OCI-LY1 (cell line): Measurements from ENCODE around the gene SUPT20HL2.

Source experiments
- H2AFZ ChIP-seq: fragments of 200-600 bp; sonication (generic), shearing (Covaris generic); 2 replicates; pipeline ENCODE4 v1.6.0; 2014; ENCODE audit warnings: antibody characterized with exemption, mild to moderate bottlenecking, low read length
- H3F3A ChIP-seq: fragments of 200-600 bp; sonication (generic), shearing (Covaris generic); 2 replicates; pipeline ENCODE4 v1.6.0; 2014; ENCODE audit warnings: mild to moderate bottlenecking, antibody characterized with exemption, low read length, moderate library complexity; ENCODE audit not compliant: insufficient read depth
- H3K27ac ChIP-seq: fragments of 200-600 bp; sonication (generic); 2 replicates; pipeline ENCODE4 v1.5.1; 2014; ENCODE audit warnings: low read length, mixed run types, mild to moderate bottlenecking, low read depth; ENCODE audit not compliant: poor library complexity, severe bottlenecking
- H3K27me3 ChIP-seq: fragments of 200-600 bp; sonication (generic); 2 replicates; pipeline ENCODE4 v1.6.0; 2014; ENCODE audit warnings: antibody characterized with exemption, mild to moderate bottlenecking, low read length, moderate library complexity; ENCODE audit not compliant: insufficient read depth
- H3K36me3 ChIP-seq: fragments of 200-600 bp; sonication (generic); 2 replicates; pipeline ENCODE4 v1.6.1; 2014; ENCODE audit warnings: mild to moderate bottlenecking, antibody characterized with exemption, low read length, moderate library complexity, mixed read lengths; ENCODE audit not compliant: insufficient read depth
- H3K4me1 ChIP-seq: fragments of 200-600 bp; sonication (generic); 2 replicates; pipeline ENCODE4 v1.5.1; 2014; ENCODE audit warnings: mild to moderate bottlenecking, low read length, moderate library complexity; ENCODE audit not compliant: insufficient read depth, severe bottlenecking
- H3K4me2 ChIP-seq: fragments of 200-600 bp; sonication (generic), shearing (Covaris generic); 2 replicates; pipeline ENCODE4 v1.6.1; 2014; ENCODE audit warnings: low read length
- H3K4me3 ChIP-seq: fragments of 200-600 bp; sonication (generic); 2 replicates; pipeline ENCODE4 v1.5.1; 2014; ENCODE audit warnings: low read length, low read depth, mild to moderate bottlenecking, mixed read lengths; ENCODE audit not compliant: poor library complexity, severe bottlenecking
- H3K79me2 ChIP-seq: fragments of 200-600 bp; shearing (Covaris generic); 2 replicates; pipeline ENCODE4 v1.6.1; 2016; ENCODE audit warnings: mixed run types, low read length, mixed read lengths; ENCODE audit not compliant: insufficient read depth
- H3K9ac ChIP-seq: fragments of 200-600 bp; sonication (generic), shearing (Covaris generic); 2 replicates; pipeline ENCODE4 v1.6.1; 2014; ENCODE audit warnings: mild to moderate bottlenecking, low read length, mixed read lengths
- H3K9me2 ChIP-seq: fragments of 200-600 bp; sonication (generic), shearing (Covaris generic); 2 replicates; pipeline ENCODE4 v1.6.1; 2014; ENCODE audit warnings: low read depth, mild to moderate bottlenecking, low read length, mixed read lengths
- H3K9me3 ChIP-seq: fragments of 200-600 bp; shearing (Covaris generic); 2 replicates; pipeline ENCODE4 v1.6.1; 2014; ENCODE audit warnings: low read length, mixed read lengths
- H4K20me1 ChIP-seq: fragments of 200-600 bp; sonication (generic), shearing (Covaris generic); 2 replicates; pipeline ENCODE4 v1.6.0; 2016; ENCODE audit warnings: mild to moderate bottlenecking, low read length; ENCODE audit not compliant: insufficient read depth
- EZH2 ChIP-seq: fragments of 200-600 bp; sonication (generic), shearing (Covaris generic); IDR thresholded peaks from 2 replicates; pipeline ENCODE4 v1.8.0; 2017; ENCODE audit warnings: borderline replicate concordance, mixed run types, mild to moderate bottlenecking, antibody characterized with exemption, low read length, moderate library complexity, mixed read lengths
- TF ChIP-seq, protein P1 (sequence below): fragments of 200-600 bp; sonication (generic), shearing (Covaris generic); IDR thresholded peaks from 2 replicates; pipeline ENCODE4 v1.5.1; 2017; ENCODE audit warnings: mild to moderate bottlenecking, antibody characterized with exemption, low read length, moderate library complexity, mixed read lengths

SUPT20HL2 gene

DNA sequence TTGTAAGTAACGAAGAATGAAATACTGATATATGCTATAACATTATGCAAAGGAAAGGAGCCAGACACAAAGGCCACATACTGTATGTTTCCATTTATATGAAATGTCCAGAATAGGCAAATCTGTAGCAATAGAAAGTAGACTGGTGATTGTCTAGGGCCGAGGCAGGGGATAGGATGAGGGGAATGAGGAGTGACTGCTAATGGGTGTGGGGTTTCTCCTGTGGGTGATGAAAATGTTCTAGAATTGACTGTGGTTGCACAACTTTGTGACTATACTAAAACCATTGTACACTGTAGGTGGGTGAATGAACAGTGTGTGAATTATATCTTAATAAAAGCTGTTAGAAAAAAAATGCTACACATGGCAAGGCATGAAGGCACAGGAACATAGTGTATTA is 26.6 kb upstream of the SUPT20HL2 start:
- Histone ChIP-seq H3K9ac (no peak overlapping the region), H4K20me1 (no peaks in the 10 kb centered on the region), H3K79me2 (no peaks in the 10 kb centered on the region), H3K4me1 (no peaks in the 10 kb centered on the region), H3K27ac (no peak overlapping the region), H3K4me3 (no peak overlapping the region), H3K4me2 (no peak overlapping the region), H3K9me2 (no peaks in the 10 kb centered on the region), H3K36me3 (no peaks in the 10 kb centered on the region), H2AFZ (no peak overlapping the region), H3F3A (no peaks in the 10 kb centered on the region), H3K9me3 (no peaks in the 10 kb centered on the region), H3K27me3 (no peaks in the 10 kb centered on the region)
- TF ChIP-seq, protein P1, sequence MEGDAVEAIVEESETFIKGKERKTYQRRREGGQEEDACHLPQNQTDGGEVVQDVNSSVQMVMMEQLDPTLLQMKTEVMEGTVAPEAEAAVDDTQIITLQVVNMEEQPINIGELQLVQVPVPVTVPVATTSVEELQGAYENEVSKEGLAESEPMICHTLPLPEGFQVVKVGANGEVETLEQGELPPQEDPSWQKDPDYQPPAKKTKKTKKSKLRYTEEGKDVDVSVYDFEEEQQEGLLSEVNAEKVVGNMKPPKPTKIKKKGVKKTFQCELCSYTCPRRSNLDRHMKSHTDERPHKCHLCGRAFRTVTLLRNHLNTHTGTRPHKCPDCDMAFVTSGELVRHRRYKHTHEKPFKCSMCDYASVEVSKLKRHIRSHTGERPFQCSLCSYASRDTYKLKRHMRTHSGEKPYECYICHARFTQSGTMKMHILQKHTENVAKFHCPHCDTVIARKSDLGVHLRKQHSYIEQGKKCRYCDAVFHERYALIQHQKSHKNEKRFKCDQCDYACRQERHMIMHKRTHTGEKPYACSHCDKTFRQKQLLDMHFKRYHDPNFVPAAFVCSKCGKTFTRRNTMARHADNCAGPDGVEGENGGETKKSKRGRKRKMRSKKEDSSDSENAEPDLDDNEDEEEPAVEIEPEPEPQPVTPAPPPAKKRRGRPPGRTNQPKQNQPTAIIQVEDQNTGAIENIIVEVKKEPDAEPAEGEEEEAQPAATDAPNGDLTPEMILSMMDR, result no peak
- no peak for TF ChIP-seq EZH2

DNA sequence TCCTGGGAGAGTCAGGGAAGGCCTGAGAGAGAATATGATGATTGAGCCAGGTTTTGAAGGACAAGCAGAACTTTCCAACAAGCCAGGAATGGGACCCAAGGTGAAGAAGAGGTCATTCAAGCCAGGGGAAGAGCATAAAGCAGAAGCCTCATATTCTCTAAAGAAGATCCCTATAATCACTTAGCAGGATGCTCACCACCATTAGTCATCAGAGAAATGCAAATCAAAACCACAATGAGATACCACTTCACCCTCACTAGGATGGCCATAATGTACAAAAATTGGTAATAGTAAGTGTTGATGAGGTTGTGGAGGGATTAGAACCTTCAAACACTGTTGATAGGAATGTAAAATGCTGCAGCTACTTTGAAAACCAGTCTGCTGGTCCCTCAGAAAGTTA is 26.0 kb upstream of the SUPT20HL2 start:
- no peak overlapping the region for H3K9ac ChIP-seq
- TF ChIP-seq EZH2, result no peak
- H3K9me3 ChIP-seq, result no peaks in the 10 kb centered on the region
- H2AFZ ChIP-seq, result no peak overlapping the region
- H3F3A ChIP-seq, result no peaks in the 10 kb centered on the region
- no peak overlapping the region for H3K4me2 ChIP-seq
- no peaks in the 10 kb centered on the region for H4K20me1 ChIP-seq
- H3K27me3 ChIP-seq, result no peaks in the 10 kb centered on the region
- H3K4me3 ChIP-seq, result no peak overlapping the region
- H3K9me2 ChIP-seq, result no peaks in the 10 kb centered on the region
- no peak overlapping the region for H3K27ac ChIP-seq
- H3K4me1 ChIP-seq, result no peaks in the 10 kb centered on the region
- H3K79me2 ChIP-seq, result no peaks in the 10 kb centered on the region
- no peaks in the 10 kb centered on the region for H3K36me3 ChIP-seq

DNA sequence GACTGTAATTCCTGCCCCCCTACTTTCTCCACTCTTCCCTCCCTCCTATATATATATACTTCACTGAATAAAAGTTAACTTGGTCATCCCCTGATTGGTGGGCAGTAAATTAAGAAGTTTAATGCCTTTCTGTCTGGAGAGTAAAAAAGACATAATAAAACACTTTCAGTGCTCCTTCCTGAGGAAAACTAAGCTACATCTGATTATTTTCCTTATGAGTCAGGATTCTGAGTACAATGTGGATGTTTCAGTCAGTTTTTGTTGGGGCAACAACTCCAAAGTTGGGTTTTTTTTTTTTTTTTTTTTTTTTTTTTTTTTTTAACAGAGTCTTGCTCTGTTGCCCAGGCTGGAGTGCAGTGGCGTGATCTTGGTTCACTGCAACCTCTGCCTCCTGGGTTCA is 22.0 kb upstream of the SUPT20HL2 start:
- no peak overlapping the region for H3K4me3 ChIP-seq
- no peaks in the 10 kb centered on the region for H3K27me3 ChIP-seq
- H3K36me3 ChIP-seq, result no peaks in the 10 kb centered on the region
- H4K20me1 ChIP-seq, result no peaks in the 10 kb centered on the region
- H3K27ac ChIP-seq, result no peak overlapping the region
- H3K9me2 ChIP-seq, result no peaks in the 10 kb centered on the region
- no peak for TF ChIP-seq EZH2
- TF ChIP-seq, protein P1, result no peak
- no peaks in the 10 kb centered on the region for H3F3A ChIP-seq
- H3K9ac ChIP-seq, result no peak overlapping the region
- H3K4me1 ChIP-seq, result no peaks in the 10 kb centered on the region
- H3K4me2 ChIP-seq, result no peak overlapping the region
- H2AFZ ChIP-seq, result no peak overlapping the region
- no peaks in the 10 kb centered on the region for H3K79me2 ChIP-seq
- no peaks in the 10 kb centered on the region for H3K9me3 ChIP-seq

DNA sequence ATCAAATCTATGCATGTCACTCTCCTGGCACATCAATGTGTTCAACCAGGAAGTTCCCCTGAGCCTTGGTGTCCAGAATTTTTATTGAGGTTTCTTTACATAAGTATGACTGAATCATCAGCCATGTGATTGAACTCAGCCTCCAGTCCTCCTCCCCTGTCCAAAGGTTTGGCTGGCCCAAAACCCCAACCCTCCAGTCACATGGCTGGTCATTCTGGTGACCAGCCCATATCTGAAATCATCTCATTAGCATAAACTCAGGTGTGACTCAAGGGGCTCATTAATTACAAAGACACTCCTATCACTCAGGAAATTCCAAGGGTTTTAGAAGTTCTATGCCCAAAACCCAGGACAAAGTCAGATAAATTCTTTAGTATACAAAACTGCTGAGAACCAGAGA is 20.6 kb upstream of the SUPT20HL2 start:
- Histone ChIP-seq H3F3A (no peaks in the 10 kb centered on the region), H3K79me2 (no peaks in the 10 kb centered on the region), H3K36me3 (no peaks in the 10 kb centered on the region), H4K20me1 (no peaks in the 10 kb centered on the region), H2AFZ (no peak overlapping the region), H3K4me2 (no peak overlapping the region), H3K9me2 (no peaks in the 10 kb centered on the region), H3K9ac (no peak overlapping the region), H3K27ac (no peak overlapping the region), H3K4me1 (no peaks in the 10 kb centered on the region), H3K4me3 (no peak overlapping the region), H3K27me3 (no peaks in the 10 kb centered on the region), H3K9me3 (no peaks in the 10 kb centered on the region)
- TF ChIP-seq EZH2, result no peak
- TF ChIP-seq, protein P1, result no peak
